Tibial nerve (tissue), 4 donors: ENCODE results near the gene HS6ST3. TPM values are rescaled to one million over a fixed set of nuclear protein-coding genes. Genes with fewer than 3 reads are reported as not detected.

Source experiments
- DNase-seq, 2 donors: peaks; one replicate each; pipeline ENCODE4 v3.0.0-alpha.2; 2019; ENCODE audit warnings: low spot score in 2 of 2
- H3K27ac ChIP-seq, 4 donors: fragments of 200-600 bp; sonication (generic) in 3 of 4; one replicate each; pipeline ENCODE4 v1.5.1; 2017 to 2019; ENCODE audit warnings: mild to moderate bottlenecking in 1 of 4
- H3K27me3 ChIP-seq, 2 donors: fragments of 200-600 bp; sonication (generic) in 1 of 2; one replicate each; pipeline versions ENCODE4 v1.5.1 to v1.6.0; 2017 to 2019
- H3K36me3 ChIP-seq, 3 donors: fragments of 200-600 bp; sonication (generic); one replicate each; pipeline ENCODE4 v1.5.1; 2018 to 2019
- H3K4me1 ChIP-seq, 4 donors: fragments of 200-600 bp; sonication (generic) in 3 of 4; one replicate each; pipeline ENCODE4 v1.5.1; 2017 to 2019
- H3K4me3 ChIP-seq, 4 donors: fragments of 200-600 bp; sonication (generic) in 3 of 4; one replicate each; pipeline ENCODE4 v1.5.1; 2017 to 2019; ENCODE audit warnings: mild to moderate bottlenecking in 1 of 4, moderate library complexity in 1 of 4
- H3K9me3 ChIP-seq, 4 donors: fragments of 200-600 bp; sonication (generic) in 3 of 4; one replicate each; pipeline ENCODE4 v1.5.1; 2017 to 2019
- EP300 ChIP-seq, 2 donors: sonication (generic); formaldehyde crosslinking; IDR thresholded peaks; one replicate each; pipeline ENCODE4 v1.6.1; 2017; ENCODE audit warnings: antibody characterized with exemption in 2 of 2, mild to moderate bottlenecking in 1 of 2
- POLR2A ChIP-seq, 2 donors: fragments of 450-650 bp; IDR thresholded peaks; one replicate each; pipeline ENCODE4 v1.6.1; 2017; ENCODE audit warnings: antibody characterized with exemption in 2 of 2, mild to moderate bottlenecking in 2 of 2, moderate library complexity in 2 of 2
- WGBS, 2 donors: methylation state at CpG; one replicate each; pipeline ENCODE4 v1.1.5; 2018; 5-methylcytosine and 5-hydroxymethylcytosine counted together
- total RNA-seq, 4 donors: library from RNA; depleted of rRNA; stranded (reverse); fragments of >200 nt; gene quantifications; one replicate each; pipeline ENCODE4 v1.1.0, GENCODE V29; 2016
- TF ChIP-seq, protein P1 (sequence below), 5 experiments: fragments of 200-600 bp in 3 of 5; fragments of 450-650 bp in 2 of 5; sonication (generic) in 3 of 5; IDR thresholded peaks; one replicate each; pipeline ENCODE4 v1.5.1; 2016 to 2019; ENCODE audit warnings: antibody characterized with exemption in 5 of 5, mild to moderate bottlenecking in 3 of 5, moderate library complexity in 2 of 5

Gene HS6ST3
- total RNA-seq, 4 donors from 2014 or later, result 0.21 to 1.1 (median 0.79) TPM

GRCh38 chr13:96181911-96182310 lies 92.0 kb downstream of the HS6ST3 start:
- no peak overlapping the region for H3K4me3 ChIP-seq
- H3K27me3 ChIP-seq, result no peaks in the 10 kb centered on the region
- H3K4me1 ChIP-seq, result no peaks in the 10 kb centered on the region
- no peak for DNase-seq
- WGBS, 2 donors, result 49 to 51% methylated on average over 5 of the region's 5 CpGs
- no peak for TF ChIP-seq POLR2A (IDR thresholded peaks at IDR 0.05)
- TF ChIP-seq, protein P1, sequence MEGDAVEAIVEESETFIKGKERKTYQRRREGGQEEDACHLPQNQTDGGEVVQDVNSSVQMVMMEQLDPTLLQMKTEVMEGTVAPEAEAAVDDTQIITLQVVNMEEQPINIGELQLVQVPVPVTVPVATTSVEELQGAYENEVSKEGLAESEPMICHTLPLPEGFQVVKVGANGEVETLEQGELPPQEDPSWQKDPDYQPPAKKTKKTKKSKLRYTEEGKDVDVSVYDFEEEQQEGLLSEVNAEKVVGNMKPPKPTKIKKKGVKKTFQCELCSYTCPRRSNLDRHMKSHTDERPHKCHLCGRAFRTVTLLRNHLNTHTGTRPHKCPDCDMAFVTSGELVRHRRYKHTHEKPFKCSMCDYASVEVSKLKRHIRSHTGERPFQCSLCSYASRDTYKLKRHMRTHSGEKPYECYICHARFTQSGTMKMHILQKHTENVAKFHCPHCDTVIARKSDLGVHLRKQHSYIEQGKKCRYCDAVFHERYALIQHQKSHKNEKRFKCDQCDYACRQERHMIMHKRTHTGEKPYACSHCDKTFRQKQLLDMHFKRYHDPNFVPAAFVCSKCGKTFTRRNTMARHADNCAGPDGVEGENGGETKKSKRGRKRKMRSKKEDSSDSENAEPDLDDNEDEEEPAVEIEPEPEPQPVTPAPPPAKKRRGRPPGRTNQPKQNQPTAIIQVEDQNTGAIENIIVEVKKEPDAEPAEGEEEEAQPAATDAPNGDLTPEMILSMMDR (IDR thresholded peaks at IDR 0.05), result no peak
- TF ChIP-seq EP300 (IDR thresholded peaks at IDR 0.05), result no peak
- H3K9me3 ChIP-seq, result no peaks in the 10 kb centered on the region
- no peak overlapping the region for H3K27ac ChIP-seq
- H3K36me3 ChIP-seq, result no peaks in the 10 kb centered on the region

DNA sequence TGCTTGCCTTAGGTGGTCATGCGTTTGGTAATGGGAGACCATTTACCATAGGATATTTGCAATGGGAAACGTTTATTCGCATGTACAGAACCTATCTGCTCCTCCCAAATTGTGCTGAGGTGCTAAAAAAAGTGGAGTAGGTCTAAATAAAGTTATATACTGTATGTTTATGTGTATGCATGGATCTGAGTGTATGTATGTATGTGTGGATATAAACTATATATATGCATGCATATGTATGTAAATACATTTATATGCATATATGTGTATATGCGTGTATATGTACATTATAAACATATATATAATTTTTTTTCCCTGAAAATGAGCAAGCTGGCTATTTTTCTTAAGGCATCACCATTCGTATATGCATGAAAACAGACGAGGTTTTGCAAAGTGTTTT lies 95.9 kb downstream of the HS6ST3 start:
- Histone ChIP-seq H3K4me3 (no peak overlapping the region), H3K27ac (no peak overlapping the region), H3K9me3 (no peaks in the 10 kb centered on the region), H3K36me3 (no peaks in the 10 kb centered on the region), H3K4me1 (no peaks in the 10 kb centered on the region), H3K27me3 (no peaks in the 10 kb centered on the region)
- WGBS, 2 donors, result 84 to 90% methylated on average over 6 of the region's 6 CpGs
- no peak for TF ChIP-seq POLR2A (IDR thresholded peaks at IDR 0.05)
- TF ChIP-seq EP300 (IDR thresholded peaks at IDR 0.05), result no peak
- TF ChIP-seq, protein P1 (IDR thresholded peaks at IDR 0.05), result no peak
- DNase-seq, result no peak

DNA sequence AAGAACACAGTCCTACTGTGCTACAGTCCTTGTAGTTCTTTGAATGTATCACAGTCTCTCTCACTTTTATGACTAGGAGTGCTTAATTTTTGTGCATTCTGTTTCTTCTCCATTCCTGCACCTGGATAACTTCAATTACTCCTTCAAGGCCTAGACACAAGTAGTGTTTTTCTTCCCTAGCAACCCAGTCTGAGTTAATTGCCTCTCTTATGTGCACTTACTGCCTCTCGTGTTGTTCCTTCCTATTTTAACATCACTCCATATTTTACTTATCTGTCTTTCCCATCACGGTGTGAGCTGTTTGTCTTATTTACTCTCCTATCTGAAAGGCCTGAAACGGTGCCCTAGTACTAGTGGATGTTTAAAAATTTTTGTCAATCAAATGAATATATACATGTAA lies 101.5 kb downstream of the HS6ST3 start:
- 55 to 64% methylated on average over 3 of the region's 3 CpGs for WGBS, 2 donors
- TF ChIP-seq EP300 (IDR thresholded peaks at IDR 0.05), result no peak
- no peak for TF ChIP-seq POLR2A (IDR thresholded peaks at IDR 0.05)
- TF ChIP-seq, protein P1 (IDR thresholded peaks at IDR 0.05), result no peak
- no peaks in the 10 kb centered on the region for H3K27me3 ChIP-seq
- H3K27ac ChIP-seq, result no peak overlapping the region
- H3K4me3 ChIP-seq, result no peak overlapping the region
- H3K36me3 ChIP-seq, result no peaks in the 10 kb centered on the region
- no peaks in the 10 kb centered on the region for H3K4me1 ChIP-seq
- no peak for DNase-seq
- no peaks in the 10 kb centered on the region for H3K9me3 ChIP-seq

DNA sequence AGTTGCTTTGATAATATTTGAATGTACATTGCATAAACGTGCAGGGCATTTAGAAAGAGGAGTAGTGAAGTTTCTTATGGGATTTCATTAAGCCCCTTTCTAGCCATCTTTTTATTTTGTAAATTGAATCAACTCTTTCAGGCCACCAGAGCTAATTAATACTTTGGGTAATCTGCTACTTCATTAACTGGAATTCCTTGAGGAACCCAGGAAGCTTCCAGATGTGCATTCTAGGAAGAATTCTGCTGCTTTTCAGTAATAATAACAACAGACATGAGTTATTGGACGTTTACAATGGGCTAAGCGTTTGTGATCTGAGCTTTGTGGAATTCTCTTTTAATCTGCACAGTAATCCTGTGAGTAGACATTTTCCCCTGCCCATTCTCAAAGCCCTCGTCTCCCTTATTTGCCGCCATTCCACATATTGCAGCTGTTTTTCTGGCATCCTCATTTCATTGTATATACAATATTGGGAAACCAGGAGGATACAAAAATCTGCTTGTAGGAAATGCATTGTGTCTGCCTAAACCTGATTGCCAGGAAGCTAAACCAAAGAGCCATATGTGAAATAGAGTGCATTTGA lies 103.9 kb downstream of the HS6ST3 start:
- Histone ChIP-seq H3K4me3 (no peak overlapping the region), H3K27ac (no peak overlapping the region), H3K4me1 (no peaks in the 10 kb centered on the region), H3K27me3 (no peaks in the 10 kb centered on the region), H3K36me3 (no peaks in the 10 kb centered on the region), H3K9me3 (peaks cover 0 to 4% (median 0%) of the 10 kb centered on the region in 4 donors)
- 47 to 54% methylated on average over 5 of the region's 5 CpGs for WGBS, 2 donors
- DNase-seq, result no peak
- TF ChIP-seq POLR2A (IDR thresholded peaks at IDR 0.05) (no peak), EP300 (IDR thresholded peaks at IDR 0.05) (no peak)
- TF ChIP-seq, protein P1 (IDR thresholded peaks at IDR 0.05), result no peak

GRCh38 chr13:96198038-96198437 lies 108.1 kb downstream of the HS6ST3 start:
- no peaks in the 10 kb centered on the region for H3K36me3 ChIP-seq
- no peak for DNase-seq
- TF ChIP-seq, protein P1 (IDR thresholded peaks at IDR 0.05), result no peak
- no peak for TF ChIP-seq EP300 (IDR thresholded peaks at IDR 0.05)
- no peak for TF ChIP-seq POLR2A (IDR thresholded peaks at IDR 0.05)
- 61 to 68% methylated on average over 3 to 5 of the region's 5 CpGs for WGBS, 2 donors
- peaks cover 0 to 4% (median 0%) of the 10 kb centered on the region in 4 donors for H3K9me3 ChIP-seq
- H3K4me1 ChIP-seq, result no peaks in the 10 kb centered on the region
- no peak overlapping the region for H3K27ac ChIP-seq
- H3K4me3 ChIP-seq, result no peak overlapping the region
- no peaks in the 10 kb centered on the region for H3K27me3 ChIP-seq
